ENCODE data around the gene CAPN15.

CAPN15 gene

GRCh38 chr16:554297-554621 is 26.7 kb downstream of the CAPN15 start:
- in situ Hi-C loops (cut with HindIII; ENCODE audit: low sequenced_read_pairs), result no loop called here
- DNase-seq (ENCODE audit: low read depth), result no peak
- no peak for TF ChIP-seq CTCF (IDR thresholded peaks at IDR 0.05; ENCODE audit: low read depth, low read length, missing control alignments)
- no peak overlapping the region for H3K4me3 ChIP-seq (ENCODE audit: low read depth, low read length)

- in situ Hi-C loops (cut with HindIII; ENCODE audit: low sequenced_read_pairs), result no loop called here
- DNase-seq (ENCODE audit: low read depth), result no peak
- no peak overlapping the region for H3K4me3 ChIP-seq (ENCODE audit: low read depth, low read length)
- TF ChIP-seq CTCF (IDR thresholded peaks at IDR 0.05; ENCODE audit: low read depth, low read length, missing control alignments), result no peak
Measured at GRCh38 chr16:554640-555365, 27.3 kb downstream of the CAPN15 start.

DNA sequence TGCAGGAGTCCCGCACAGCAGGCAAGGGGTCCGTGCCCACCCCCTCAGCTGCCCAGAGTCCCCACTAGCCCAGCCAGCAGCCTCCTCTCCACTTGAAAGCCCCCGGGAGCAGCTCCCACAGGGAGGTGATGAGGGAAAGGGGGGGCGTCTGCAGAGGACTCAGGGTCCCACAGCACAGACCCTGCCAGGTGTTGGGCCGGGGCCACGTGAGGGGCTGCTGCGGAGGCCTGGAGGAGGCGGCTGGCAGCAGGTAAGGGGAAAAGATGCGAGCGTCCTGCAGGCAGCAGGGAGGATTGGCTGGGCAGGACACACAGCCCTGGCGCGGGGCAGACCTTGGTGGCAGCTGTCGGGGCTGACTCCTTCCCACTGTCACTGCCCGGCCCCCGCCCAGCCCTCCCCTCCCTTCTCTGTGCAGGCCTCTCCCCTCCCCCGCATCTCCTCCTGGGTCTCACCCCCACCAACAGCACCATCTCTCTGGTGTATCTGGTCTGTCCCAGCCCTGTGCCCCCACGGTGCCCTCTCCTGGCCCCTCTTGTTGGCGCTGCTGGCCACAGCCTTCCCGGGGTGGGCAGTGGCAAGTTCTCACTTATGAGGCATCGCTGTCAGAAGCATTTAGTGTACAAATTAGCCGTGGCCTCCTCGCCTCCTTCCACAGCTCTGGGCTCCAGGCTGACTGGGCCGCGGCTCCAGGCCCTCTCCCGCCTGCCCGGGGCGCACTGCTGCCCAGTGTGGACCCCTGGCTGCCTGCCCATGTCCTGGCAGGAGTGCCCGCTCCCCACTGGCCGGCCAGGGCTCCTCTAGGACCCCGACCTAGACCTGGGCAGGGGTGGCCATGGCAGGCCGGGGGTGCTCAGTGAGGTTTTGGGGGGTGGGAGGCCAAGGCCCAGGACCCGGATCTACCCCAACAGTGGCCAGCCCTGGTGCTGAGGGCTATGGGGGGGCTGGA is 28.3 kb downstream of the CAPN15 start:
- in situ Hi-C loops (cut with HindIII; ENCODE audit: low sequenced_read_pairs), result no loop called here
- no peak for DNase-seq (ENCODE audit: low read depth)
- no peak overlapping the region for H3K4me3 ChIP-seq (ENCODE audit: low read depth, low read length)
- no peak for TF ChIP-seq CTCF (IDR thresholded peaks at IDR 0.05; ENCODE audit: low read depth, low read length, missing control alignments)

- in situ Hi-C loops (cut with HindIII; ENCODE audit: low sequenced_read_pairs), result no loop called here
- no peak for TF ChIP-seq CTCF (IDR thresholded peaks at IDR 0.05; ENCODE audit: low read depth, low read length, missing control alignments)
- no peak for DNase-seq (ENCODE audit: low read depth)
- no peak overlapping the region for H3K4me3 ChIP-seq (ENCODE audit: low read depth, low read length)
Measured at GRCh38 chr16:556474-557173, 29.1 kb downstream of the CAPN15 start.

GRCh38 chr16:557463-558297 is 30.2 kb downstream of the CAPN15 start:
- no peak for TF ChIP-seq CTCF (IDR thresholded peaks at IDR 0.05; ENCODE audit: low read depth, low read length, missing control alignments)
- in situ Hi-C loops (cut with HindIII; ENCODE audit: low sequenced_read_pairs), result no loop called here
- no peak for DNase-seq (ENCODE audit: low read depth)
- H3K4me3 ChIP-seq (ENCODE audit: low read depth, low read length), result no peak overlapping the region
